Stimulated activated CD8-positive, alpha-beta memory T cell treated with anti-CD3 and anti-CD28 coated beads, Interleukin-12 subunit alpha, Interleukin-12 subunit beta, amount 100 ng/mL, for 24 hours (primary cell): ENCODE measurements around the gene OR1G1.
"Not testable (repeated sequence)": the region's sequence is repeated elsewhere in the genome, so short reads cannot be mapped to it uniquely, and the experiment has no call there.

Experiments used
- DNase-seq: peaks from one replicate; pipeline ENCODE4 v3.0.0-alpha.2; 2020; ENCODE audit errors: extremely low read depth

Gene OR1G1

GRCh38 chr17:3127451-3127850, at the start of gene OR1G1:
Gene OR1G1 (minus strand): TSS chr17:3127551. CDS start chr17:3127551, 0 bp downstream.
- DNase-seq = no peak

GRCh38 chr17:3167574-3167973, 40.2 kb upstream of the OR1G1 start:
- DNase-seq = no peak

GRCh38 chr17:3157218-3157617, 29.9 kb upstream of the OR1G1 start:
- DNase-seq = no peak

GRCh38 chr17:3137494-3137893, 10.1 kb upstream of the OR1G1 start:
- not testable (repeated sequence) for DNase-seq

GRCh38 chr17:3104322-3104721, 23.0 kb downstream of the OR1G1 start, which contains the start of gene OR1D2:
Gene OR1D2 (minus strand): TSS chr17:3104422. CDS start chr17:3092996, 11,426 bp downstream.
- no peak for DNase-seq
